Stimulated activated CD4-positive, alpha-beta T cell treated with anti-CD3 and anti-CD28 coated beads, Interleukin-1b, Interleukin-23, amount 100 ng/mL, for 24 hours (primary cell): ENCODE results near the gene NARS2.
"Not testable (repeated sequence)": the region's sequence is repeated elsewhere in the genome, so short reads cannot be mapped to it uniquely, and the experiment has no call there.

Experiments
- DNase-seq, 4 experiments: peaks; one replicate each; pipeline ENCODE4 v3.0.0-alpha.2; 2020; ENCODE audit warnings: low read depth in 4 of 4, low spot score in 1 of 4

NARS2 gene

DNA sequence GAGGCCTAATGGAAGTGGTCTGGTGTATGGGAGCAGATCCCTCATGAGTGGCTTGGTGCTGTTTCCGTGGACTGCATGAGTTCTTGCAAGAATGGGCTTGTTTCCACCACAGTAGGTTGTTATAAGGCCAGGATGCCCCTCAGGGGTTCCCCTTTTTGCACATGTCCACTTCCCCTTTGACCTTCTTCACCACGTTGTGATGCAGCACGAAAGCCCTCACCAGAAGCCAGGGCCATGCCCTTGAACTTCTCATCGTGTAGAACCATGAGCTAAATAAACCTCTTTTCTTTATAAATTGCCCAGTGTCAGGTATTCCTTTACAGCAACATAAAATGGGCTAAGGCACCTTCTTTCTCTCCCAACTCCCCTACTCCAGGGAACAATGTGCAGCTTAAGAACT lies 2.8 kb upstream of the NARS2 start:
- DNase-seq = no peak

DNA sequence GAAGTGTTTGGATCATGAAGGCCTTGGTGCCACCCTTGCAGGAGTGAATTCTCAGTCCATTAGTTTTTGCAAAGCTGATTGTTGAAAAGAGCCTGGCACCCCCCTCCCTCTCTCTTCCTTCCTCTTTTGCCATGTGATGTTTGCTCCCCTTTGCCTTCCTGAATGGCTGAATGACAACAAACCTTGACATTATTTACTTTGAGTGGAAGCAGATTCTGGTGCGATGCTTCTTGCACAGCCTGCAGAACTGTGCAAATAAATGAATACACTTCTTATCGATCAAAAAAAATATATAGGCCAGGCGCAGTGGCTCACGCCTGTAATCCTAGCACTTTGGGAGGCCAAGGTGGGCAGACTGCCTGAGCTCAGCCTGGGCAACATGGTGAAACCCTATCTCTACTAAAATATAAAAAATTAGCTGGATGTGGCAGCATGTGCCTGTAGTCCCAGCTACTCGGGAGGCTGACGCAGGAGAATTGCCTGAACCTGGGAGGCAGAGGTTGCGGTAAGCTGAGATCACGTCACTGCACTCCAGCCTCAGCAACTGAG lies 2.0 kb upstream of the NARS2 start:
- DNase-seq = no peak

DNA sequence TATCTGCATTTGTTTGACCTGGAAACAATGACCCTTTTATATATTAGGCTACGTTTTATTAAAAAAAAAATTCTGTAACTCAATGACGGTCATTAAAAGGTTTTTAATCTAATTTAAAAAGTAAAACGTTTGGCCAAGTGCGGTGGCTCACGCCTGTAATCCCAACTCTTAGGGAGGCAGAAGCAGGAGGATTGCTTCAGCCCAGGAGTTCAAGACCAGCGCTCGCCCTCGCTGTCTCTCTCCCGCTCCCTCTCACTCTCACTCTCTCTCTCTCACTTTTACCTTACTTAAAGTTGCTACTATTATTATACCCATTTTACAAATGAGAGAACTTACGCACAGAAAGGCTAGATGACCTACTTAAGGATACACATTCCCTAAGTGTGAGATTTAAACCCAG lies 814 bp upstream of the NARS2 start:
- DNase-seq = no peak

DNA sequence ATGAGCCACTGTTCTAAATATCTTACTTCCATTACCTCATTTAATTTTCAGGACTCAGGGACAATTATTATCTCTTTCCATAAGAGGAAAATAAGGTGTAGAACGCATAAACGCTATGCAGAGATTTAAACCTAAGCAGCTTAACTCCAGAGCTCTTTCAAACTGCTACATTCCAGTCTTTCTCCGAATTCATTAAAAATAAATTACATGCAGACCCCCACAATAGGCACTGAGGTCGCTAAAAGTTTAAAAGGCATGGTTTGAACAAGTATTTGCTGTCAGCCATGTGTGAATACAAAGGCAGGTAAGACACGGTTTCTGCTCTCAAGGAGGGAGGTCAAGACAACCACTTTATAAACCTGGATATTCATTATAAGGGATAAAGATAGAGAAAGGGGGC lies 983 bp downstream of the NARS2 start:
- DNase-seq = no peak

DNA sequence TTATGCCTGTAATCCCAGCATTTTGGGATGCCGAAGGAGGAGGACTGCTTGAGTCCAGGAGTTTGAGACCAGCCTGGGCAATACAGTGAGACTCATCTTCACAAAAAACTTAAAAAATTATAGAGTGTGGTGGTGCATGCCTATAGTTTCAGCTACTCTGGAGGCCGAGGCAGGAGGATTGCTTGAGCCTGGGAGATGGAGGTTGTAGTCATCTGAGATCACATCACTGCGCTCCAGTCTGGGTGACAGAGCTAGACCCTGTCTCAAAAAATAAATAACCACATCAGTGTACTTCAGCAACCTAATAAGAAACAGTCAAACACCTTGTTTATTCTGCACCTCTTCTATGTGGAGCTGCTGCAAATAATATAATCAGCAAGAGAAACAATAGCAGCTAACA lies 1.4 kb downstream of the NARS2 start:
- DNase-seq = no peak

DNA sequence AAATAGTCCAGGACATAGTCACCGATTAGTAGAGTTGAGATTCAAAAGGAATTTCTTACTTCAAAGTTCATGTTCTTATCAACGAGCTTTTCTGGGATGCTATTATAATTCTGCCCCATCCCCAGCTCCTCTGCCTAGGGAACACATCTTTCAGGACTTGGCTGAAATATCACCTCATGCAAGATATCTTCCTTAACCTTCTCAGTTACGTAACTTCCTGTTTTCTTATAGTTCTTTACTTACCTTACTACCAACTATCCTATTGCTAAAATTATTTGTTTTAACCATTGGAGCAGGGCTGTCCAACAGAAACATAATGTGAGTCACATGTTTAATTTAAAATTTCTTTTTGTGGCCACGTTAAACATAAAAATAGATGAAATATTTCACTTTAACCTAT lies 2.3 kb downstream of the NARS2 start:
- DNase-seq = no peak

DNA sequence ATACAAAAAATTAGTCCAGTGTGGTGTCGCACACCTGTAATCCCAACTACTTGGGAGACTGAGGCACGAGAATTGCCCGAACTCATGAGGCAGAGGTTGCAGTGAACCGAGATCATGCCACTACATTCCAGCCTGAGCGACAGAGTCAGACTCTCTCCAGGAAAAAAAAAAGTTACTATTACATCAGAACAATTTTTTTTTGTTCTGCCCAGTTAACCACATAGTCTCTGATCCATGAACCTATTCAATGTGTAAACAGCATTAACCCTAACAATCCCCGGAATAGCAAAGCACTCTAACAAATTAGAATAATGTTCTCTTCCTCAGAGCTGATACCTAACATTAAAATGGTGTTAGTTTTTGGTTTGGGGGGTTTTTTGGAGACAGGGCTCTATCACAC lies 4.6 kb downstream of the NARS2 start:
- DNase-seq = no peak

DNA sequence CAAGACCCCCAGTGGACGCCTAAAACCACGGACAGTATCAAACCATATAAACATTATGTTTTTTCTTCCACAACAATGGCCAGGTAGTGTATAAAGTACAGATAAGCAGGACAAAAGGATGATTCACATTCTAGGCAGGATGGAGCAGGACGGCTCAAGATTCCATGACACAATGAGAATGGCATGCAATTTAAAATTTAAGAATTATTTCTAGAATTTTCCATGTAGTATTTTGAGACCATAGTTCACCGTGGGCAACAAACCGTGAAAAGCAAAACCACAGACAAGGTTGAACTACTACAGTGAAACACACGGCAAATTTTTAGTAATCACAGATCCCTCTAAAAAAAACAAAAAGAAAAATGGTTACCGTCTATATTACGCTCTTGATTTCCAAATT lies 7.5 kb downstream of the NARS2 start:
- no peak for DNase-seq

DNA sequence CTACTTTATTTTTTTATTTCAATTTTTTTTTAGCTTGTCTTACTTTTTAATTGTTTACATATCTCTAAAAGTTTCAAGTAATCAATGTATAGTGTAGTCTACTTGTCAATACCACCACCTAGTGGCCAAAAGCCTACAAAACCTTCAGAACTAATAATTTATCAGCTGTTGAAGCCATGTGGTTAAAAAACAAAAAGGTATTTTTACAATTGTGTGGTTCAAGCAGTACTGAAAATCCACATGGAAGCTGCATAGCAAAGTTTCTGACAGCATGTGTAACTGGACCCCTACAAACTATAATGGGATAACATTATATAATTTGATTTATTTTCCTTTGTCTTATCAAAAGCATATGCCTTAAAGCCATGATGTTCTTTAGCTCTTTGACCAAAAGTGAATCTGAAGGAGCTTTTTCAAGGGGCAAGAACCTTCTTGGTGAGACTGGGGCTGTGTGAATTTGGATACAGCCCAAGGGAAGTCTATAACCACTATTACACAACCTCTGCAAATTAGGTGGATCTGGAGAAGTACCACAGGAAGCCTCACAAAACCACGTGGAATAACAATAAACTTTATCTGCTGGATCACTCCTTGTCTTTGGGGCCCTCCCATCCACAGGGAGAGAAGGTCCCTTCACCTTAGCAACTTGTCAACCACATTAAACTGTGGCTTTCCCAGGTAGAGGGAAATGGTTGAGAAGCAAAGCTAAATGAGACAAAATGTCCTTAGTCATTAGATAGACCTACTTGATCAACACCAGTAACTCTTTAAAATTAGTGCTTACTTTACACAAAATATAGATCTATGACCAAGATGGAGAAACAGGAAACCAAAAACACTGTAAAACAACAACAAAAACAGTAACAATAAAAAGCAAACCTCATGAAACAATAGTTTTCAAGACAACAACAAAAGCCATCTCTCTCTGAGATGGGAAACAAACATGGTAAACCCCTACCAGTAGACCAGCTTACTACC lies 9.9 kb downstream of the NARS2 start:
- peak in 2 of 4 experiments; percentile 11 to 17 for DNase-seq

DNA sequence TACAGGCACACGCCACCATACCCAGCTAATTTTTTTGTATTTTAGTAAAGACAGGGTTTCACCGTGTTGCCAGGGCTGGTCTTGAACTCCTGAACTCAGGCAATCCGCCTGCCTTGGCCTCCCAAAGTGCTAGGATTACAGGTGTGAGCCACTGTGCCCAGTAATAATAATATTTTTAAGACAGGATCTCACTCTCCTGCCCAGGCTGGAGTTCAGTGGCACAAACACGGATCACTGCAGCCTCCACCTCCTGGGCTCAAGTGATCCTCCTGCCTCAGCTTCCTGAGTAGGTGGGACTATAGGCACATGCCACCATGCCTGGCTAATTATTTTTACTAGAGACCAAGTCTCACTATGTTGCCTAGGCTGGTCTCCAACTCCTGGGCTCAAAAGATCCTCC lies 10.6 kb downstream of the NARS2 start:
- DNase-seq = not testable (repeated sequence)

DNA sequence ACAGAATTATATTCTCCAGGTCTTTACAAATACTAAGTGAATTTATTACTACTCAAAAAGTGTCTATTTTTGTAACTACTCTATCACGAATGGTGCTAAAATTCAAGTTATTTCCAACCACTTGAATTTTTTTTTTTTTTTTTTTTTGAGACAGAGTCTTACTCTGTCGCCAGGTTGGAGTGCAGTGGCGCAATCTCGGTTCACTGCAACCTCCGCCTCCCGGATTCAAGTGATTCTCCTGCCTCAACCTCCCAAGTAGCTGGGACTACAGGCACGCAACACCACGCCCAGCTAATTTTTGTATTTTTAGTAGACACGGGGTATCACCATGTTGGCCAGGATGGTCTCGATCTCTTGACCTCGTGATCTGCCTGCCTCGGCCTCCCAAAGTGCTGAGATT lies 11.6 kb downstream of the NARS2 start:
- DNase-seq = not testable (repeated sequence)

DNA sequence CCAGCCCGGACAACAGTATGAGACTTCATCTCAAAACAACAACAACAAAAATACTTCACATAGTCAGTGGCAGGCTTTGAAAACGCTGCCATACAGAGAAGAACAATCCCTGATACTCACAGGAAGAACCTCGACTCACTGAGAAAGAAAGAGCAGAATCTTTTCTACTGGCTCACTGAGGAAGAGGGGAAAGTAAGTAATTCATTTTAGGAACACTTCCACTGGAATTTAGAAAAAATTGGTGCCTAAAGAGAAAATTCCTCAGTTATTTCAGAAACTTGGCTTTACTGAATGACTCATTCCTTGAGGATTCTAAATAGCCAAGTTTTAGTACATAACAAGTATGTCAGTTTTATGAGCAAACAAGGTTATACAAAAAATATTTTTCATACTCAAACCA lies 12.3 kb downstream of the NARS2 start:
- DNase-seq = no peak

DNA sequence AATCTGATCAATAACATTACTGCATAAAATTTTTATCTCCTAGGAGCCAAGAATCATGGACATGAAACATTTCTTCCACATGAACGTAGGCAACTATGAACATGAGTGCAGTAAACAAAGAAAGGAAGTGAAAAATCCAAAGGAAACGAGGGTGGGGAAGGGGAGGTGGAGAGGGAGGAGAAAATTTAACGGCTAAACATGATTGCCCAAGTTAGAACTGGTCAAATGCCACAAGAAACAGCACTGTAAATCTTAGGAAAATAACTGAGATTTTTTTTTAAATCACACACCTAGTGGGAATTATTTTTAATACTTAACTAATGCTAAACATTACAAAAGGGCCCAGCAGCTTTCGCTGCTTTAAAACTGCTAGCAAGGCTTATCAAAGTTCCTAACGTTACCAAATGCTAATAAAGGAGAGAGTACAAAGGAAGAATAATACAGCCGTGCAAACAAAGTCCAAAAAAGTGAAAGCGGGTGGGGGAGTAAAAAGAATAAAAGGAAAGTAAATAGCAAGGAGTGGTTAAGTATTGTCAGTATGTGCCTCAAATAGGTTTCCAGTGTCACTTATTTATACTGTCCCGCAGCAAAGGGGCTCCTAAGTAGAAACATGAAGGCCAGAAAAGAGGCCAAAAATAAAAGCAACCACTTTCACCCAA lies 13.7 kb downstream of the NARS2 start:
- no peak for DNase-seq

DNA sequence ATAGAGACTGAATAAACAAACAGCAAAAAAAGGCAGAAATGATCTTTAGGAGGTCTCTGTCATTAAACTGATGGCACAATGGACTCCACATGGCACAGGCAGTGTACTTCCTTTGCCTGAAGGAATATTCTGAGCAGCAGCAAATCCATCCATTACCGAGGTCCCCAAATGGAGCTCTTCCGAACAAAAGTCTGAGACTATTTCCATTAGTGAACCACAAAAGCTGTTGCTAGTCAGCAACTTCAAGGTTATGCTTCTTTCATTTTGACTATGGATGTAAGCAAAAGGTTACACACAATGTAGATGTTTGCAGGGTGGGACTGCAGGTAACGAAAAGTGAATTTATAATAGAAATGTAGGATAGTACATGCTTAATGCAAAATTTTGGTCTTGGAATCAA lies 14.5 kb downstream of the NARS2 start:
- DNase-seq = no peak

DNA sequence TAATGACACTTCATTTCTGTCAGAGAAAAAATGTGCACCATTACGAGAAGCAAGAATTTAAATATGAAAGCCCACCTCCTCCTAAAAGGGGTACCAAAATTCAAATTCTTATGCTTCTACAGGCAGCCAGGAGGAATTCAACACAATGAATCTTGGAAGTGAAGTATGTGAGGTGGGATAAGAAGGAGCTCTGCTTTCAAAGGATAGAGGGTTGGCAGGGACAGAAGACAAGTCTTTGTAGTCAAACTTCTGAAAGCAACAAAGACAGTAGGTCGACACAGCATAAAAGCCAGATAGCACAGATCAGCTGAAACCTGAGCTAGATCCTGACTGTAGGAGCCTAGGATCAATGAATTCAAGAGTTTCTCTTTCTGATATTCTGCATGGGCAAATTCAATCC lies 17.4 kb downstream of the NARS2 start:
- no peak for DNase-seq

DNA sequence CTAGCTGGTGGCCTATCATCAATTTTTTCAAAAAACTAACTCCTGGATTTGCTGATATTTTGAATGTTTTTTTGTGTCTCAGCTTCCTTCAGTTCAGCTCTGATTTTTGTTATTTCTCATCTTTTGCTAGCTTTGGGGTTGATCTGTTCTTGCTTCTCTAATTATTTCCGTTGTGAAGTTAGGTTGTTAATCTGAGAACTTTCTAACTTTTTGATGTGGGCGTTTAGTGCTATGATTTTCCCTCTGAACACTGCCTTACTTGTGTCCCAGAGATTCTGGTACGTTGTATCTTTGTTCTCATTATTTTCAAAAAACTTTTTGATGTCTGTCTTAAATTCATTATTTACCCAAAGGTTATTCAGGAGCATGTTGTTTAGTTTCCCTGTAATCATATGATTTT lies 19.1 kb downstream of the NARS2 start:
- no peak for DNase-seq

DNA sequence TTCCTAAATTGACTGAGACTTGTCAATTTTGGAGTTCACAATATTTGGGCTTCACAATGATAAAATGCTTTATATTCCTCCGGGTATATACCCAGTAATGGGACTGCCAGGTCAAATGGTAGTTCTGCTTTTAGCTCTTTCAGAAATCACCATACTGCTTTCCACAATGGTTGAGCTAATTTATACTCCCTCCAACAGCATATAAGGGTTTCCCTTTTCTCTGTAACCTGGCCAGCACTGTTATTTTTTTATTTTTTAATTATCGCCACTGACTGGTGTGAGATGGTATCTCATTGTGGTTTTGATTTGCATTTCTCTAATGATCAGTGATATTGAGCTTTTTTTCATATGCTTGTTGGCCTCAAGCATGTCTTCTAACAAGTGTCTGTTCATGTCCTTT lies 21.8 kb downstream of the NARS2 start:
- DNase-seq = no peak

DNA sequence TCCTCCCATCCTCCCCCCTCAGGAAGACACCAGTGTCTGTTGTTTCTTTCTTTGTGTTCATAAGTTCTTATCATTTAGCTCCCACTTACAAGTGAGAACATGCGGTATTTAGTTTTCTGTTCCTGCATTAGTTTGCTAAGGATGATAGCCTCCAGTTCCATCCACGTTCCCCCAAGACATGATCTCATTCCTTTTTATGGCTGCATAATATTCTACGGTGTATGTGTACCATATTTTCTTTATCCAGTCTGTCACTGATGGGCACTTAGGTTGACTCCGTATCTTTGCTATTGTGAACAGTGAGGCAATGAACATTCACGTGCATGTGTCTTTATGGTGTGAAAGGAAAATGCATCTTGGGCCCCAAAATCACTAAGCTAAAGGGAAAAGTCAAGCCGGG lies 22.5 kb downstream of the NARS2 start:
- DNase-seq = not testable (repeated sequence)

DNA sequence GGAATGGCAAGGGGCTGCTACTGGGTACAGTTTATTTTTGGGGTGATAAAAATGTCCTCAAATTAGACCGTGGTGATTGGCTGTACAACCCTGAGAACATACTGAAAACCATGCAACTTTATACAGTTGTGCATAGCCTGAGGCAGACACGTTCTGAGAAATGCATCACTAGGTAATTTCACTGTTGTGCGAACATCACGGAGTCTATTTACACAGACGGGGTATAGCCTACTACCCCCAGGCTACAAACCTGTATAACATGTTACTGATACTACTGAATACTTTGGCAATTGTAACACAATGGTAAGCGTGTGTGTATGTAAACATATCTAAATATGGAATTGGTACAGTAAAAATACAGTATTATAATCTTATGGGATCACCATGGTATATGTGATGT lies 23.6 kb downstream of the NARS2 start:
- DNase-seq = no peak

DNA sequence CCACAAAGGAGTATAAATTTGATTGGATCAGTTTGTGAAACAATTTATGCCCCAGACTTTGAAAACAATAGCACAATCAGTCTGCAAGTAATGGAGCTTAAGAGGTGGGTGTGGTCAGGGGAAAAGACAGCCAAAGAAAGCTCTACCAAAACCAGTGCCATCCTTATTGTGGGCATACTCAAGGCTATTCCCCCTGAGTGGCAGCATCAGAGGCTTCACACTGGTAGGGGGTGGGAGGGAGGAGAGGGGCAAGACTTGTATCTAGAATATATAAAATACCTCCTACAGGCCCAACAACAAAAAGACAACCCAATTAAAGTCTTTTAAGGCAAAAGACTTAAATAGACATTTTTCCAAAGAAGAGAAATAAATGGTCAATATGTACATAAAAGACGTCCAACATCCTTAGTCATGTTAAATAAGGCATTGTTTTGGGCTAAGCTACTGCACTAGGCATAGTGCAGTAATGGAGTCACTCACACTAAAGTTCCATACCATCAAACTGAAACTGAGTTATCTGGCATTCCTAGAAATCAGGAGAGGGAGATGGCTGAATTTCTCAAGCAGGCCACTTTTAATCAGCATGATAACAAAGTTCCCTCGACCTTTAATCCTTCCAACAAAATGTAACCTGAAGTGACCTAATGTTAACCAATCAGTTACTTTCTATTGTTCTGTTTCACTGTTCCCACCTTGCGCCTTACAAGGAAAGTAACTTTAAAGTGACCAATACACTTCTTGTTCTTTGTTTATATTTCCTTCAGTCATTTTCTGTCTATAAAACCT lies 24.8 kb downstream of the NARS2 start:
- no peak for DNase-seq

DNA sequence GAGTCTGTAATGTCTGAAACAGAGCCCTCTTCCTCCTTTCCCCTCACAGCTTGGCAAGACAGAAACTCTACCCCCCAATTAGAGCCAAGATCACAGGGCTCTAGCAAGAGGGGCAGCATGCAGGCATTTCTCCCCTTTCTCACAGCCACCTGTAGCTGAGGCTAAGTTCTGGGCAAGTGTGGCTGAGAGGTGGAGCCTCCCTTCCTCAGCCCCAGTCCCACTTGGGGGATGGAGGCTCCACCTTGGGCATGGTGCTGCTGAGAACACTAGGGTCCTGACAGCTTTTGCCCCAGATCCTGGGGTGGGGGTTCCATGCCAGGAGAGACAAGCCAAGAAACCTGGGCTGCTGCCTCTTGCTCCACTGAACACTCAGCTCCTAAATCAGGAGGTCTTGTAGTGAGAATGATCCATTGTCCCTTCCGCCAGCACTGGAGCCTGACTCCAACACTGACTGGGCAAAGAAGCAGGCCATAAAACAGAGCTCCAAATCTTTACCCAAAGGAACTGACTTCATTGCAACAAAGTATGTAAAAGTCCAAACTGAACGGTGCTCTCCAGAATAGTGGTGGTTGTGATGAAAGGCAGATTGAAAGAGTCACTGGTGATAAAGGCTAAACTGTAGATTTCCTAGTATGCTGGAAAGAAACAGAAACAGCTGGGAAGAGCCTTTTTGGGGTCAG lies 25.6 kb downstream of the NARS2 start:
- DNase-seq = no peak
